Activated CD4-positive, alpha-beta T cell treated with anti-CD3 and anti-CD28 coated beads for 1 hour (primary cell): Measurements from ENCODE around the gene ZG16B.

ENCODE experiments used
- DNase-seq: peaks from one replicate; pipeline ENCODE4 v3.0.0-alpha.2; 2020

ZG16B gene

GRCh38 chr16:2808181-2808580, 21.9 kb upstream of the ZG16B start:
- no peak for DNase-seq

- no peak for DNase-seq
Observed at GRCh38 chr16:2809149-2809760, 20.8 kb upstream of the ZG16B start.

- DNase-seq: no peak
Observed at GRCh38 chr16:2810651-2811050, 19.5 kb upstream of the ZG16B start.

- DNase-seq: no peak
Observed at GRCh38 chr16:2811703-2812471, 18.2 kb upstream of the ZG16B start.

GRCh38 chr16:2813771-2814221, 16.3 kb upstream of the ZG16B start:
- DNase-seq: no peak

GRCh38 chr16:2814551-2815298, 15.4 kb upstream of the ZG16B start:
- no peak for DNase-seq

GRCh38 chr16:2815299-2815771, 14.8 kb upstream of the ZG16B start:
- no peak for DNase-seq

- DNase-seq: no peak
Observed at GRCh38 chr16:2816751-2817339, 13.3 kb upstream of the ZG16B start, which contains the start of gene PRSS21. Gene PRSS21, plus strand, starts transcription at chr16:2817237. Its CDS starts 32 bp downstream, at chr16:2817269.

GRCh38 chr16:2817340-2818271, 12.5 kb upstream of the ZG16B start:
- no peak for DNase-seq

GRCh38 chr16:2818272-2818876, 11.7 kb upstream of the ZG16B start:
- DNase-seq: no peak

- no peak for DNase-seq
Observed at GRCh38 chr16:2819179-2819938, 10.7 kb upstream of the ZG16B start.

- DNase-seq: no peak
Observed at GRCh38 chr16:2819939-2820835, 9.9 kb upstream of the ZG16B start.

- no peak for DNase-seq
Observed at GRCh38 chr16:2820836-2821486, 9.1 kb upstream of the ZG16B start.

- DNase-seq: no peak
Observed at GRCh38 chr16:2821487-2822157, 8.5 kb upstream of the ZG16B start.

- no peak for DNase-seq
Observed at GRCh38 chr16:2822158-2822495, 8.0 kb upstream of the ZG16B start.

- DNase-seq: no peak
Observed at GRCh38 chr16:2822496-2822895, 7.6 kb upstream of the ZG16B start.

GRCh38 chr16:2824626-2825025, 5.5 kb upstream of the ZG16B start:
- no peak for DNase-seq

GRCh38 chr16:2825049-2825742, 4.9 kb upstream of the ZG16B start:
- no peak for DNase-seq
